Measurements from ENCODE around the gene CXCL13. TPM values are rescaled to one million over a fixed set of nuclear protein-coding genes. Genes with fewer than 3 reads are reported as not detected.

CXCL13 gene
- total and polyA plus RNA-seq, 9 donors, result 0.24 to 3.1 (median 0.89) TPM; not detected in 5

- Histone ChIP-seq H3K9me3 (no peaks in the 10 kb centered on the region), H3K4me3 (no peak overlapping the region), H3K36me3 (no peaks in the 10 kb centered on the region), H3K27me3 (no peaks in the 10 kb centered on the region), H3K4me1 (ENCODE audit: insufficient read depth) (no peaks in the 10 kb centered on the region), H3K27ac (no peak overlapping the region)
- TF ChIP-seq EP300 (IDR thresholded peaks at IDR 0.05), result no peak
- no peak for TF ChIP-seq POLR2A (IDR thresholded peaks at IDR 0.05)
- TF ChIP-seq CTCF (IDR thresholded peaks at IDR 0.05), result no peak
- DNase-seq, result no peak
- WGBS, 3 donors, result 71 to 76% (median 72%) methylated on average over 5 of the region's 5 CpGs
- intact Hi-C loops (cut with DNase I), result no loop called here
These were observed 19.9 kb downstream of the CXCL13 start for GRCh38 chr4:77625485-77625884.

- H3K27me3 ChIP-seq, result no peaks in the 10 kb centered on the region
- H3K27ac ChIP-seq, result no peak overlapping the region
- intact Hi-C loops (cut with DNase I), result no loop called here
- 76 to 83% (median 82%) methylated on average over 2 of the region's 2 CpGs for WGBS, 3 donors
- no peak overlapping the region for H3K4me3 ChIP-seq
- no peaks in the 10 kb centered on the region for H3K36me3 ChIP-seq
- no peaks in the 10 kb centered on the region for H3K4me1 ChIP-seq (ENCODE audit: insufficient read depth)
- H3K9me3 ChIP-seq, result no peaks in the 10 kb centered on the region
- TF ChIP-seq CTCF (IDR thresholded peaks at IDR 0.05), result no peak
- TF ChIP-seq EP300 (IDR thresholded peaks at IDR 0.05), result no peak
- no peak for TF ChIP-seq POLR2A (IDR thresholded peaks at IDR 0.05)
- no peak for DNase-seq
These were observed 24.3 kb downstream of the CXCL13 start for GRCh38 chr4:77629885-77630284.

GRCh38 chr4:77631276-77631675 is 25.7 kb downstream of the CXCL13 start:
- TF ChIP-seq POLR2A (IDR thresholded peaks at IDR 0.05) (no peak), CTCF (IDR thresholded peaks at IDR 0.05) (no peak), EP300 (IDR thresholded peaks at IDR 0.05) (no peak)
- H3K36me3 ChIP-seq, result no peaks in the 10 kb centered on the region
- H3K9me3 ChIP-seq, result no peaks in the 10 kb centered on the region
- no peaks in the 10 kb centered on the region for H3K27me3 ChIP-seq
- DNase-seq, result no peak
- no peaks in the 10 kb centered on the region for H3K4me1 ChIP-seq (ENCODE audit: insufficient read depth)
- H3K4me3 ChIP-seq, result no peak overlapping the region
- 86 to 100% (median 92%) methylated on average over 1 of the region's 1 CpG for WGBS, 3 donors
- no peak overlapping the region for H3K27ac ChIP-seq
- intact Hi-C loops (cut with DNase I), result no loop called here

GRCh38 chr4:77634132-77634785 is 28.6 kb downstream of the CXCL13 start:
- no peaks in the 10 kb centered on the region for H3K9me3 ChIP-seq
- DNase-seq, result no peak
- H3K27me3 ChIP-seq, result no peaks in the 10 kb centered on the region
- intact Hi-C loops (cut with DNase I), result no loop called here
- no peaks in the 10 kb centered on the region for H3K4me1 ChIP-seq (ENCODE audit: insufficient read depth)
- TF ChIP-seq EP300 (IDR thresholded peaks at IDR 0.05) (no peak), CTCF (IDR thresholded peaks at IDR 0.05) (no peak), POLR2A (IDR thresholded peaks at IDR 0.05) (no peak)
- H3K36me3 ChIP-seq, result no peaks in the 10 kb centered on the region
- 72 to 81% (median 75%) methylated on average over 6 of the region's 6 CpGs for WGBS, 3 donors
- H3K27ac ChIP-seq, result no peak overlapping the region
- H3K4me3 ChIP-seq, result no peak overlapping the region
